Nephron progenitor cell (in vitro differentiated cells): ENCODE measurements around the gene NCLN.
"Not testable (repeated sequence)": the region's sequence is repeated elsewhere in the genome, so short reads cannot be mapped to it uniquely, and the experiment has no call there.

Experiments
- DNase-seq: peaks from one replicate; pipeline ENCODE4 v3.0.0; 2021
- H3K27ac Mint-ChIP-seq: 2 replicates; pipeline ENCODE4 v1.8.0; 2021; ENCODE audit warnings: mild to moderate bottlenecking, moderate library complexity, mixed read lengths
- H3K27me3 Mint-ChIP-seq: 2 replicates; pipeline ENCODE4 v1.8.0; 2021; ENCODE audit warnings: mild to moderate bottlenecking, low read depth, mixed read lengths; ENCODE audit not compliant: poor library complexity
- H3K36me3 Mint-ChIP-seq: 2 replicates; pipeline ENCODE4 v1.8.0; 2021; ENCODE audit warnings: low read depth, mixed read lengths
- H3K4me1 Mint-ChIP-seq: 2 replicates; pipeline ENCODE4 v1.8.0; 2021; ENCODE audit warnings: mixed read lengths
- H3K4me3 Mint-ChIP-seq: 2 replicates; pipeline ENCODE4 v1.8.0; 2021; ENCODE audit warnings: mild to moderate bottlenecking, moderate library complexity, mixed read lengths
- H3K9me3 Mint-ChIP-seq: 2 replicates; pipeline ENCODE4 v1.8.0; 2021; ENCODE audit warnings: mild to moderate bottlenecking, moderate library complexity, mixed read lengths
- CTCF ChIP-seq: fragments of 200-600 bp; sonication (generic); IDR thresholded peaks from 2 replicates; pipeline ENCODE4 v1.5.0; 2021; ENCODE audit warnings: antibody characterized with exemption

NCLN gene

DNA sequence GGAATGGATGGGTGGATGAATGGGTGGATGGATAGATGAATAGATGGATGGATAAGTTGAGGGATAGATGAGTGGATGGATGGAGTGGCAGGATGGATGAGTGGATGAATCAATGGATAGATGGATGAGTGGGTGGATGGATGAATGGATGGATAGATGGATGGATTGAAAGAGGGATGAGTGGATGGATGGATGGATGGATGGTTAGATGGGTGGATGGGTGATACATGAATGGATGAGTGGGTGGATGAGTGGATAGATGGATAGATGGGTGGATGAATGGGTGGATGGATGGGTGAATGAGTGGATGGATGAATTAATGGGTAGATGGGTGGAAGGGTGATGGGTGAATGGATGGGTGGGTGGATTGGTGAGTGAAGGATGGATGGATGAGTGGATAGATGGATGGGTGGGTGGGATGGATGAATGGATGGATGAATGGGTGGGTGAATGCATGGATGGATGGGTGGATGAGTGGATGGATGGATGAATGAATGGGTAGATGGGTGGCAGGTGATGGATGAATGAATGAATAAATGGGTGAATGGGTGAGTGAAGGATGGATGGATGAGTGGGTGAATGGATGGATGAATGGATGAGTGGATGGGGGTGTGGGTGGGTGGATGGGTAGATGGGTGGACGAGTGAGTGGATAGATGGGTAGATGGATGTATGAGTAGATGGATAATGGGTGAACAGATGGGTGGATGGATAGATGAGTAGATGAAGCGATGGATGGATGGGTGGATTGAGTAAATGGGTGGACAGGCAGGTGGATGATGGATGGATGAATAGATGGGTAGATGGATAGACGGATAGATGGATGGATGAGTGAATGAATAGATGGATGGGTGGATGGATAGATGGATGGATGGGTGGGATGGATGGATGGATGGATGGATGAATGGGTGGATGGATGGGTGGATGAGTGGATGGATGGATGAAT is 32.2 kb upstream of the NCLN start:
- Mint-ChIP-seq H3K4me1 (peaks cover 8% of the 10 kb centered on the region), H3K4me3 (no peak overlapping the region), H3K27me3 (peaks cover 46% of the 10 kb centered on the region), H3K36me3 (no peaks in the 10 kb centered on the region), H3K27ac (no peak overlapping the region), H3K9me3 (peaks cover 3% of the 10 kb centered on the region)
- no peak for TF ChIP-seq CTCF
- no peak for DNase-seq

DNA sequence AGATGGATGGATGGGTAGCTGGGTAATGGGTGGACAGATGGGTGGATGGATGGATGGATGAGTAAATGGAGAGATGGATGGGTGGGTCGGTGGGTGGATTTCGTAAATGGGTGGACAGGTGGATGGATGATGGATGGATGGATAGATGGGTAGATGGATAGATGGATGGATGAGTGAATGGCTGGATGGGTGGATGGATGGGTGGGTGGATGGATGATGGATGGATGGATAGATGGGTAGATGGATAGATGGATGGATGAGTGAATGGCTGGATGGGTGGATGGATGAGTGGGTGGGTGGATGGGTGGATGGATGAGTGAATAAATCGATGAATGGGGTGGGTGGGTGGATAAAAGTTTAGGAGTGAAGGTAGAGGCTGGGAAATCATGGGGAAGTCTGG is 31.3 kb upstream of the NCLN start:
- H3K4me1 Mint-ChIP-seq, H3K9me3 Mint-ChIP-seq, H3K36me3 Mint-ChIP-seq, DNase-seq, H3K4me3 Mint-ChIP-seq, H3K27ac Mint-ChIP-seq: not testable (repeated sequence)
- peaks cover 44% of the 10 kb centered on the region for H3K27me3 Mint-ChIP-seq

GRCh38 chr19:3154957-3155736 is 30.6 kb upstream of the NCLN start:
- Mint-ChIP-seq H3K36me3 (no peaks in the 10 kb centered on the region), H3K4me1 (no peaks in the 10 kb centered on the region), H3K27me3 (peaks cover 38% of the 10 kb centered on the region), H3K4me3 (no peak overlapping the region), H3K27ac (no peak overlapping the region), H3K9me3 (peaks cover 4% of the 10 kb centered on the region)
- no peak for DNase-seq
- no peak for TF ChIP-seq CTCF

DNA sequence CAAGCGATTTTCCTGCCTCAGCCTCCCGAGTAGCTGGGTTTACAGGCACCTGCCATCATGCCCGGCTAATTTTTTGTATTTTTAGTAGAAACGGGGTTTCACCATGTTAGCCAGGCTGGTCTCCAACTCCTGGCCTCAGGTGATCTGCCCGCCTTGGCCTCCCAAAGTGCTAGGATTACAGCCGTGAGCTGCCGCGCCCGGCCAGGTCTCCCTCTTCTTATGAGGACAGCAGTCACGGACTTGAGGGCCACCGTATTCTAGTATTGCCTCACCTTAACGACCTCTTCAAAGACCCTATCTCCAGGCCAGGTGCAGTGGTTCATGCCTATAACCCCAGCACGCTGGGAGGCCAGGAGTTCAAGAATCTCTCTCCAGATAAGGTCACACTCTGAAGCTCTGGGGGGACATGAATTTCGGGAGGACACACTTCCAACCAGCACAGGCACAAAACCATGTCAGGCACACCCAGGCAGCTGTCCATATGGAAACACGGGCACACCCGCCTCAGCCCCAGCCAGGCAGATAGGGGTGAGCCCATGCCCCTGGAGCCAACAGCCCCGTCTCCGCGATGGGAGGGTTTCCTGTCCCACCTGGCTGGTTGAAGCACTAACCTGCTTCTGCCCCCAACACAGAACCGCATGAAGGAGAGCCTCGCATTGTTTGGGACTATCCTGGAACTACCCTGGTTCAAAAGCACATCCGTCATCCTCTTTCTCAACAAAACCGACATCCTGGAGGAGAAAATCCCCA is 28.5 kb upstream of the NCLN start:
- H3K27me3 Mint-ChIP-seq, result peaks cover 38% of the 10 kb centered on the region
- no peaks in the 10 kb centered on the region for H3K36me3 Mint-ChIP-seq

GRCh38 chr19:3159565-3159964 is 26.2 kb upstream of the NCLN start:
- Mint-ChIP-seq H3K9me3 (peaks cover 7% of the 10 kb centered on the region), H3K27me3 (peaks cover 56% of the 10 kb centered on the region), H3K4me1 (no peaks in the 10 kb centered on the region), H3K36me3 (no peaks in the 10 kb centered on the region), H3K27ac (no peak overlapping the region), H3K4me3 (no peak overlapping the region)
- DNase-seq, result no peak
- no peak for TF ChIP-seq CTCF

More for the DNA sequence above, 28.5 kb upstream of the NCLN start:
- Mint-ChIP-seq H3K9me3 (peaks cover 7% of the 10 kb centered on the region), H3K27ac (no peak overlapping the region), H3K4me1 (no peaks in the 10 kb centered on the region), H3K4me3 (no peak overlapping the region)
- TF ChIP-seq CTCF, result no peak
- no peak for DNase-seq

DNA sequence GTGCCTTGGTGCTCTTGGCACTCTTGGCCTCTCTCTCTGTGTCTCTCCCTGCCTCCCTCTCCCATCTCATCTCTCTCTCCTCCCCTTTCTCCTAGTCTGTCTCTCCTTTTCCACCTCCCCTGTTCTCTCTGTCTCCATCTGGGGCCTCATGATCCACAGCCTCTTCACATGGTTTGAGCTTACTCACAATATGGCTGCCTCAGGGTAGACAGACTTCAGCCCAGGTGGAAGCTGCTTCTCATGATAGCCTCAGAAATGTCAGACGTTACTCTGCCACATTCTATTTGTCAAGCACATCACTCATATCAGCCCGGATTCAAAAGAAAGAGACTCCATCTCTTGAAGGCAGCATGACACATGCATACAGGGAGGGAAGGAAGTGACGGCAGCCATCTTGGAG is 25.5 kb upstream of the NCLN start:
- H3K27me3 Mint-ChIP-seq, result peaks cover 62% of the 10 kb centered on the region
- H3K9me3 Mint-ChIP-seq, result peaks cover 7% of the 10 kb centered on the region
- no peak overlapping the region for H3K27ac Mint-ChIP-seq
- TF ChIP-seq CTCF, result no peak
- no peak overlapping the region for H3K4me3 Mint-ChIP-seq
- no peaks in the 10 kb centered on the region for H3K4me1 Mint-ChIP-seq
- no peak for DNase-seq
- H3K36me3 Mint-ChIP-seq, result no peaks in the 10 kb centered on the region
